Measurements from ENCODE around the gene ARHGAP42. TPM values are rescaled to one million over a fixed set of nuclear protein-coding genes. Genes with fewer than 3 reads are reported as not detected.

Gene ARHGAP42
- polyA plus RNA-seq, 4 donors, result 25.2 to 34.5 (median 30.0) TPM

- peak in 1 of 4 donors; percentile 36 for DNase-seq (ENCODE audit: low read depth in 4 of 4, low spot score in 3 of 4)
Measured at GRCh38 chr11:100827934-100828661, 141.0 kb downstream of the ARHGAP42 start.

- DNase-seq (ENCODE audit: low read depth in 4 of 4, low spot score in 3 of 4), result peak in 3 of 4 donors; percentile 27 to 63 (median 60)
Measured at GRCh38 chr11:100830274-100830673, 143.2 kb downstream of the ARHGAP42 start.

- no peak for DNase-seq (ENCODE audit: low read depth in 4 of 4, low spot score in 3 of 4)
Measured at GRCh38 chr11:100830978-100831732, 144.1 kb downstream of the ARHGAP42 start.

- DNase-seq (ENCODE audit: low read depth in 4 of 4, low spot score in 3 of 4), result no peak
Measured at GRCh38 chr11:100831929-100832494, 144.9 kb downstream of the ARHGAP42 start.

- DNase-seq (ENCODE audit: low read depth in 4 of 4, low spot score in 3 of 4), result no peak
Measured at GRCh38 chr11:100832829-100833228, 145.7 kb downstream of the ARHGAP42 start.

GRCh38 chr11:100833276-100833675, 146.2 kb downstream of the ARHGAP42 start:
- DNase-seq (ENCODE audit: low read depth in 4 of 4, low spot score in 3 of 4), result no peak

- DNase-seq (ENCODE audit: low read depth in 4 of 4, low spot score in 3 of 4), result no peak
Measured at GRCh38 chr11:100835854-100836253, 148.8 kb downstream of the ARHGAP42 start.

- no peak for DNase-seq (ENCODE audit: low read depth in 4 of 4, low spot score in 3 of 4)
Measured at GRCh38 chr11:100837311-100837710, 150.2 kb downstream of the ARHGAP42 start.

GRCh38 chr11:100841711-100842407, 154.8 kb downstream of the ARHGAP42 start:
- DNase-seq (ENCODE audit: low read depth in 4 of 4, low spot score in 3 of 4), result no peak

- DNase-seq (ENCODE audit: low read depth in 4 of 4, low spot score in 3 of 4), result no peak
Measured at GRCh38 chr11:100847696-100848216, 160.7 kb downstream of the ARHGAP42 start.

GRCh38 chr11:100849009-100849900, 162.2 kb downstream of the ARHGAP42 start:
- peak in 1 of 4 donors; percentile 34 for DNase-seq (ENCODE audit: low read depth in 4 of 4, low spot score in 3 of 4)

- DNase-seq (ENCODE audit: low read depth in 4 of 4, low spot score in 3 of 4), result no peak
Measured at GRCh38 chr11:100849901-100850235, 162.8 kb downstream of the ARHGAP42 start.

GRCh38 chr11:100851147-100851546, 164.1 kb downstream of the ARHGAP42 start:
- no peak for DNase-seq (ENCODE audit: low read depth in 4 of 4, low spot score in 3 of 4)

- no peak for DNase-seq (ENCODE audit: low read depth in 4 of 4, low spot score in 3 of 4)
Measured at GRCh38 chr11:100851584-100852152, 164.6 kb downstream of the ARHGAP42 start.

- DNase-seq (ENCODE audit: low read depth in 4 of 4, low spot score in 3 of 4), result peak; percentile 43 to 55 (median 46)
Measured at GRCh38 chr11:100855466-100856067, 168.5 kb downstream of the ARHGAP42 start.

GRCh38 chr11:100857236-100858005, 170.3 kb downstream of the ARHGAP42 start:
- DNase-seq (ENCODE audit: low read depth in 4 of 4, low spot score in 3 of 4), result no peak

- no peak for DNase-seq (ENCODE audit: low read depth in 4 of 4, low spot score in 3 of 4)
Measured at GRCh38 chr11:100860318-100861155, 173.4 kb downstream of the ARHGAP42 start.
